GM12865 (cell line): Measurements from ENCODE around the gene COG4.
A peak's percentile ranks its signal among the peaks of the same experiment; 100 is the strongest.

ENCODE experiments used
- DNase-seq: peaks from one replicate; pipeline ENCODE4 v3.0.0; 2010; ENCODE audit warnings: low read depth
- H3K4me3 ChIP-seq: 2 replicates; pipeline ENCODE4 v1.5.1; 2011; ENCODE audit warnings: mild to moderate bottlenecking, low read depth, low read length, control low read depth
- CTCF ChIP-seq: IDR thresholded peaks from 2 replicates; pipeline ENCODE4 v1.5.1; 2011; ENCODE audit warnings: low read length, control low read depth, low read depth, inconsistent platforms; ENCODE audit not compliant: insufficient read depth; ENCODE audit errors: missing control alignments

COG4 gene

GRCh38 chr16:70437582-70438557 is 85.5 kb downstream of the COG4 start:
- H3K4me3 ChIP-seq: peak overlapping the region; percentile 93
- no peak for TF ChIP-seq CTCF
- peak; percentile 40 for DNase-seq

DNA sequence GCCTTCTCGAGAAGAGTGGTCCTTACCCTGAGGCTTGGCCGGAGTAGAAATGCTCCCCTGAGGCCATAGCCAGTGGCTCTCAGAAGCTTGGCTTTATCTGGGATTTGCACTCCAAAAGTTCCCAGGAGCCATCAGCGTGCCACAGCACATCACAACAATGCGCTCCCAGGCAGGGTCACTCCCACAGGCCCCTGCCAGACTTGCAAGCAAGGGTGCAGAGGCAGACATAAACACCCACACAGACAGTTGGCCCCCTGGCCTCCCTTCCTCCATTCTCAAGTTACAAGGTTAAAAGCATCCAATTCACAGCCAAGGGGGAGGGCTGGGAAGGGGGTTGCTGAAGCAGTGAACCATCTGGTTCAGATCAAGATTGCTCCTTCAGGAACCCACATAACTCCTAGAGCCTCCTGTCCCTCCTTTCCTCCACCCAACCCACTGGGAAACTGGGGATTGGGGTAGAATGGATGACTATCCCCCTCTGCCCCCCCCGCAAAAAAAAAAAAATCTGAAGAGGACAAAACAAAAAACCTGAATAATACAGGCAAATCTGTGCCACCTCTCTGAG is 86.3 kb downstream of the COG4 start:
- peak; percentile 41 for DNase-seq
- H3K4me3 ChIP-seq: peak overlapping the region; percentile 93
- no peak for TF ChIP-seq CTCF

- H3K4me3 ChIP-seq: peak overlapping the region; percentile 23
- peak; percentile 72 for DNase-seq
- no peak for TF ChIP-seq CTCF
These were observed 88.7 kb downstream of the COG4 start for GRCh38 chr16:70434484-70435260.

DNA sequence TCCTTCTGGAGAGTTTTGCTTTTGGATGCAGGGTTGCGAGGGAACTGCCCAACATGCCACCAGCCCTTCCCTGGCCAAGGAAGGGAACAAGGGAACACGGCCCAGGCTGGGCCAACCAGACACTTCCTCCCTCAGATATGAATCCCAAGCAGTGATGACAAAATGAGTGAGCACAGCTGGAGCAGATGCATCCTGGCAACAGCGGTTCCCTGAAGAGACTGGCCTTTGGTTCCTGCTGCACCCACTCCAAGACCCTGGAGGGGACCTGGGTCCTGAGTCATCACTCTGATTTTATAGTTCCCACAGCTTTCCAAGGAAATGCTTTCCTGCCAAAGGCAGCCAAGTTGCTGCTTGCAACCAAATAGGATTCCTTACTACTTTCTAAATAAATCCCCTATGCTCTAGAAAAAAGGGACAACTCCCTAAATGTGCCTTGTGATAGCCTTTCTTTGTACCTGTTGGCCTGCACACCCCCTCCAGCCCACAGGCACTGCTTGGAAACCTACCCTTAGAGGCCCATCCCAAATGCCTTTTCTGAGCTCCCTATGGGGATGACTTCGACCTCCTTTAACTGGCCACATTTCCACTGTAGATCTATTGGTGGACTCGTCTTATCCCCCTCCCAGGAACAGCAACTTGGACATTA is 89.8 kb downstream of the COG4 start:
- peak overlapping the region; percentile 32 for H3K4me3 ChIP-seq
- no peak for DNase-seq
- TF ChIP-seq CTCF: no peak

DNA sequence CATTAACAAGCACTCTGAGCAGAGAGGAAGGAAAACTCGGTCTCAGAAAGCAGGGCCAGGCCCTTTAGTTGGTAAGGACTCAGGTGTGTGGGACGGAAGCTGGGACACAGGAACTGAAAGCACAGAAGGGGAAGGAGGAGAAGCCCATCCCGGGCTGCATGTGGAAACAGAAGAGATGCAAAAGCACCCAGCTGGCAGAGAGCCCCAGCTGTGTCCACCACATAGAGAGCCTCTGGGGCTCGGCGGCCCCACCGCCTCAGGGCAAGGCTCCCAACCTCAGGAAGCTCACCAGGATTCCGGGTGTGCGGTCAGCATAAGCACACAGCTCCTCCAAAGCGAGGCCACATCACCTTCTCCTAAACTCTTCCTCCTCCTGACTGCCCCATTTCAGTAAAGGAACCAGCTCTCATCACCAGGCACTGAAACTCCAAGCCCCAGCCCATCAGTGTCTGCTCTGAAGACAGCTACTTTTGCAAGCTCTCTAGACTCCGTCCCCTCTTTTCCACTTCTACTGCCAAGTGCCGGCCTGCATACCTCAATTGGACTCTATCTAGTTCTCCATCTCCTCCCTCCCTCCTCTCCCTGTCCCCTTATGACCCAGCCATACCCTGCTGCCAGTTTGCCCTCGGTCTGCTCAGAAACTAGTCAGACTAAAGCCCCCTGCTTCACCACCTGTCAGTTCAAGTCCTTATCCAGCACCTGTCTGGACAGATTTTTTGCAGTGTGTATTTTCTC is 90.5 kb downstream of the COG4 start:
- peak overlapping the region; percentile 32 for H3K4me3 ChIP-seq
- TF ChIP-seq CTCF: no peak
- peak; percentile 76 for DNase-seq

- no peak for TF ChIP-seq CTCF
- DNase-seq: no peak
- H3K4me3 ChIP-seq: peak overlapping the region; percentile 36
These were observed 91.0 kb downstream of the COG4 start for GRCh38 chr16:70432356-70432722.
